H9 (cell line): ENCODE results near the gene DBN1. TPM values are rescaled to one million over a fixed set of nuclear protein-coding genes. Genes with fewer than 3 reads are reported as not detected.

Source experiments
- DNase-seq: peaks from one replicate; pipeline ENCODE4 v3.0.0-alpha.2; 2017
- H2AFZ ChIP-seq: one replicate; pipeline ENCODE4 v1.6.1; 2013; ENCODE audit warnings: mild to moderate bottlenecking, low read length, control low read depth, moderate library complexity
- H2AK5ac ChIP-seq: 2 replicates; pipeline ENCODE4 v1.6.1; 2013; ENCODE audit warnings: low read length, control low read depth, mixed read lengths; ENCODE audit not compliant: insufficient read length
- H2BK120ac ChIP-seq: one replicate; pipeline ENCODE4 v1.6.1; 2013; ENCODE audit warnings: low read depth, mild to moderate bottlenecking, low read length, control low read depth, inconsistent platforms; ENCODE audit not compliant: poor library complexity, severe bottlenecking
- H2BK12ac ChIP-seq: 2 replicates; pipeline ENCODE4 v1.6.1; 2013; ENCODE audit warnings: low read length, control low read depth, mixed read lengths, low read depth; ENCODE audit not compliant: insufficient read length
- H2BK15ac ChIP-seq: 2 replicates; pipeline ENCODE4 v1.6.1; 2013; ENCODE audit warnings: low read depth, low read length, control low read depth
- H2BK20ac ChIP-seq: one replicate; pipeline ENCODE4 v1.6.1; 2013; ENCODE audit warnings: low read depth, mild to moderate bottlenecking, low read length, control low read depth, inconsistent platforms; ENCODE audit not compliant: poor library complexity, severe bottlenecking
- H2BK5ac ChIP-seq: 2 replicates; pipeline ENCODE4 v1.6.1; 2013; ENCODE audit warnings: low read length, control low read depth, mixed read lengths; ENCODE audit not compliant: insufficient read length
- H3K14ac ChIP-seq: 2 replicates; pipeline ENCODE4 v1.6.1; 2013; ENCODE audit warnings: low read length, control low read depth; ENCODE audit not compliant: insufficient read depth
- H3K18ac ChIP-seq: 2 replicates; pipeline ENCODE4 v1.6.1; 2013; ENCODE audit warnings: low read depth, mild to moderate bottlenecking, mixed read lengths, low read length, control low read depth; ENCODE audit not compliant: insufficient read length
- H3K23ac ChIP-seq: 2 replicates; pipeline ENCODE4 v1.6.1; 2013; ENCODE audit warnings: low read length, control low read depth, mixed read lengths, low read depth; ENCODE audit not compliant: insufficient read length
- H3K23me2 ChIP-seq: 2 replicates; pipeline ENCODE4 v1.6.1; 2013; ENCODE audit warnings: low read depth, mild to moderate bottlenecking, mixed read lengths, low read length, control low read depth; ENCODE audit not compliant: insufficient read length, poor library complexity, severe bottlenecking
- H3K27ac ChIP-seq: 2 replicates; pipeline ENCODE4 v1.5.1; 2013; ENCODE audit warnings: low read length, control low read depth, mixed read lengths, low read depth; ENCODE audit not compliant: insufficient read length
- H3K27me3 ChIP-seq: 2 replicates; pipeline ENCODE4 v1.6.1; 2013; ENCODE audit warnings: low read length, control low read depth, inconsistent platforms; ENCODE audit not compliant: insufficient read depth
- H3K4ac ChIP-seq: 2 replicates; pipeline ENCODE4 v1.6.1; 2013; ENCODE audit warnings: low read depth, mild to moderate bottlenecking, control low read depth, inconsistent platforms, low read length, moderate library complexity
- H3K4me1 ChIP-seq: 2 replicates; pipeline ENCODE4 v1.6.1; 2013; ENCODE audit warnings: low read length, control low read depth, inconsistent platforms; ENCODE audit not compliant: insufficient read depth
- H3K4me2 ChIP-seq: 2 replicates; pipeline ENCODE4 v1.6.1; 2013; ENCODE audit warnings: low read length, control low read depth, mixed read lengths; ENCODE audit not compliant: insufficient read length, insufficient read depth
- H3K56ac ChIP-seq: 2 replicates; pipeline ENCODE4 v1.6.1; 2013; ENCODE audit warnings: low read depth, mild to moderate bottlenecking, mixed read lengths, low read length, control low read depth; ENCODE audit not compliant: insufficient read length
- H3K79me1 ChIP-seq: 2 replicates; pipeline ENCODE4 v1.6.1; 2013; ENCODE audit warnings: low read depth, mild to moderate bottlenecking, moderate library complexity, low read length, control low read depth, inconsistent platforms; ENCODE audit not compliant: insufficient read depth, poor library complexity, severe bottlenecking
- H3K79me2 ChIP-seq: 2 replicates; pipeline ENCODE4 v1.6.1; 2013; ENCODE audit warnings: low read length, control low read depth, inconsistent platforms; ENCODE audit not compliant: insufficient read depth
- H3K9ac ChIP-seq: 2 replicates; pipeline ENCODE4 v1.6.1; 2013; ENCODE audit warnings: low read length, control low read depth, mixed read lengths; ENCODE audit not compliant: insufficient read length; ENCODE audit errors: extremely low read depth
- H3K9me3 ChIP-seq: one replicate; pipeline ENCODE4 v1.6.1; 2013; ENCODE audit warnings: low read depth, low read length, inconsistent platforms; ENCODE audit not compliant: control insufficient read depth
- H3T11ph ChIP-seq: one replicate; pipeline ENCODE4 v1.6.1; 2013; ENCODE audit warnings: mild to moderate bottlenecking, low read length, control low read depth, inconsistent platforms
- H4K20me1 ChIP-seq: one replicate; pipeline ENCODE4 v1.6.1; 2013; ENCODE audit not compliant: control insufficient read depth, insufficient read length, insufficient read depth
- H4K5ac ChIP-seq: 2 replicates; pipeline ENCODE4 v1.6.1; 2013; ENCODE audit warnings: low read depth, mild to moderate bottlenecking, mixed read lengths, low read length, control low read depth; ENCODE audit not compliant: insufficient read length
- H4K8ac ChIP-seq: replicated peaks from 2 replicates; pipeline ENCODE4 v1.6.1; 2013; ENCODE audit warnings: low read length, control low read depth, mixed read lengths, low read depth; ENCODE audit not compliant: insufficient read length
- H4K91ac ChIP-seq: 2 replicates; pipeline ENCODE4 v1.6.1; 2013; ENCODE audit warnings: low read depth, mild to moderate bottlenecking, moderate library complexity, mixed read lengths, low read length, control low read depth; ENCODE audit not compliant: insufficient read length
- H3K27ac Mint-ChIP-seq, 3 experiments: 2 replicates in 2 of 3; 3 replicates in 1 of 3; pipeline ENCODE4 v1.8.0; 2020 to 2021; ENCODE audit warnings: mixed read lengths in 3 of 3, mild to moderate bottlenecking in 1 of 3, moderate library complexity in 1 of 3
- H3K27me3 Mint-ChIP-seq: 2 replicates; pipeline ENCODE4 v1.8.0; 2021; ENCODE audit warnings: low read depth, mild to moderate bottlenecking, moderate library complexity, mixed read lengths
- H3K36me3 Mint-ChIP-seq, 3 experiments: 2 replicates in 2 of 3; 3 replicates in 1 of 3; pipeline ENCODE4 v1.8.0; 2020 to 2021; ENCODE audit warnings: low read depth in 3 of 3, mixed read lengths in 3 of 3; ENCODE audit not compliant: insufficient read depth in 1 of 3
- H3K4me1 Mint-ChIP-seq, 2 experiments: 2 replicates each; pipeline ENCODE4 v1.8.0; 2020; ENCODE audit warnings: mixed read lengths in 2 of 2
- H3K4me3 Mint-ChIP-seq, 2 experiments: 2 replicates in 1 of 2; 3 replicates in 1 of 2; pipeline ENCODE4 v1.8.0; 2020 to 2021; ENCODE audit warnings: mild to moderate bottlenecking in 2 of 2, mixed read lengths in 2 of 2, moderate library complexity in 1 of 2
- H3K9me3 Mint-ChIP-seq, 2 experiments: 2 replicates in 1 of 2; 3 replicates in 1 of 2; pipeline ENCODE4 v1.8.0; 2020; ENCODE audit warnings: mild to moderate bottlenecking in 2 of 2, mixed read lengths in 2 of 2, moderate library complexity in 1 of 2
- WGBS: extraction: QIAGEN DNeasy Blood & Tissue Kit; methylation state at CpG from one replicate; pipeline ENCODE4 v1.1.7; 2013; ENCODE audit warnings: missing lambda C conversion rate, low lambda C conversion rate, mixed read lengths; ENCODE audit not compliant: insufficient read length; ENCODE audit errors: extremely low coverage; 5-methylcytosine and 5-hydroxymethylcytosine counted together
- total RNA-seq: library from RNA; stranded (reverse); gene quantifications from 2 replicates; pipeline ENCODE4 v1.2.1, GENCODE V29; 2021
- TF ChIP-seq, protein P1 (sequence below): fragments of 200-600 bp; sonication (generic); conservative IDR thresholded peaks from 3 replicates; pipeline ENCODE4 v1.8.0; 2021; ENCODE audit warnings: antibody characterized with exemption, mild to moderate bottlenecking

DBN1 gene
- total RNA-seq, 1 experiment from 2014 or later, result 340 TPM

DNA sequence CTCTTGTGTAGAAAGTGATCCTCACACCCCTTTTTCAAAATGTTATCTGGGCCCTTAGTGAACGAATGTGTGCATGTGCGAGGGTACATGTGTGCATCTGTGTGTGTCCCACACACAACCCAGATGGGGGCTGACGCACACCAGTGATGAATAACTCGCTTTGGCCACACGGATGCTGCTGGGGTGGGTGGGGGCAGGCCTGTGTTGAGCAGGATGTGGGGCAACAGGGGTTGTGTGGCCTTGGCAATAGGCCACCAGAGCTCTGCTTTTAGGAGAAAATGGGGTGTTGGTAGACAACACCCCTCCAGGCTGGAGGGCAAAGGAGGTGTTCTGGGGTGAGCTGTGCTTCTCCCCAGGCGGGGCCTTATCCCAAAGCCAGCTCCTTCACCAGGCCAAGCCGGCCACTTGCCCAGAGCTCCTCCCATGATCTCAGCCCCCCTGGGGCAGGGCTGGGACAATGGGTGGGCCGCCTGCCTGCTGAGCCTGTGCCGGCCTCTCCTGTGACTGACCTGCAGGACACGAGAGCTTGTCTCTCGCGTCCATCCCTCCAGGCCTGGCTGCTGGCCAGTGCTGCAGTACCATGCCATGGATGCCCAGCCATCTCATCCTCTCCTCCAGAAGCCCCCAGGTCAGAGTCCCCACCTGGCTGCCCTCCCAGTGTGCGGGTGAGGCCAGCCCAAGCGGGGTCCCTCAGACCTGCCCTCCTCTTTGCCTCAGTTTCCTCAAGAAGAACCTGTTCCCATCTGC is 1.7 kb downstream of the DBN1 start:
- H3T11ph ChIP-seq, result no peak overlapping the region
- H2BK5ac ChIP-seq, result no peak overlapping the region
- no peak overlapping the region for H2BK12ac ChIP-seq
- Mint-ChIP-seq H3K9me3 (no peaks in the 10 kb centered on the region), H3K4me1 (peaks cover 43 to 65% of the 10 kb centered on the region in 2 experiments), H3K27ac (peak overlapping the region in 2 of 3 experiments; percentile 75 to 76; a peak in 4 of 7 replicates), H3K4me3 (peak overlapping the region; percentile 83 to 89), H3K36me3 (peaks cover 35 to 53% (median 51%) of the 10 kb centered on the region in 3 experiments), H3K27me3 (no peaks in the 10 kb centered on the region; the same call in 1 of the 2 replicates)
- H2BK120ac ChIP-seq, result no peak overlapping the region
- no peaks in the 10 kb centered on the region for H3K27me3 ChIP-seq
- H3K4me1 ChIP-seq, result peaks cover 24% of the 10 kb centered on the region; the same call in 1 of the 2 replicates
- no peak for DNase-seq
- H4K20me1 ChIP-seq, result no peaks in the 10 kb centered on the region
- H3K23ac ChIP-seq, result no peak overlapping the region
- H3K18ac ChIP-seq, result no peak overlapping the region
- peak overlapping the region; percentile 76 for H3K9ac ChIP-seq
- H3K27ac ChIP-seq, result no peak overlapping the region
- no peaks in the 10 kb centered on the region for H3K9me3 ChIP-seq
- no peak overlapping the region for H3K56ac ChIP-seq
- no peak overlapping the region for H2BK20ac ChIP-seq
- peaks cover 4% of the 10 kb centered on the region for H3K23me2 ChIP-seq
- WGBS, result no CpG with 5 or more reads among the region's 14 CpGs
- H4K8ac ChIP-seq, result no peak overlapping the region
- H2AK5ac ChIP-seq, result no peak overlapping the region
- peaks cover 10% of the 10 kb centered on the region for H3K79me1 ChIP-seq
- H2BK15ac ChIP-seq, result no peak overlapping the region
- peaks cover 26% of the 10 kb centered on the region; the same call in 1 of the 2 replicates for H3K79me2 ChIP-seq
- TF ChIP-seq, protein P1, sequence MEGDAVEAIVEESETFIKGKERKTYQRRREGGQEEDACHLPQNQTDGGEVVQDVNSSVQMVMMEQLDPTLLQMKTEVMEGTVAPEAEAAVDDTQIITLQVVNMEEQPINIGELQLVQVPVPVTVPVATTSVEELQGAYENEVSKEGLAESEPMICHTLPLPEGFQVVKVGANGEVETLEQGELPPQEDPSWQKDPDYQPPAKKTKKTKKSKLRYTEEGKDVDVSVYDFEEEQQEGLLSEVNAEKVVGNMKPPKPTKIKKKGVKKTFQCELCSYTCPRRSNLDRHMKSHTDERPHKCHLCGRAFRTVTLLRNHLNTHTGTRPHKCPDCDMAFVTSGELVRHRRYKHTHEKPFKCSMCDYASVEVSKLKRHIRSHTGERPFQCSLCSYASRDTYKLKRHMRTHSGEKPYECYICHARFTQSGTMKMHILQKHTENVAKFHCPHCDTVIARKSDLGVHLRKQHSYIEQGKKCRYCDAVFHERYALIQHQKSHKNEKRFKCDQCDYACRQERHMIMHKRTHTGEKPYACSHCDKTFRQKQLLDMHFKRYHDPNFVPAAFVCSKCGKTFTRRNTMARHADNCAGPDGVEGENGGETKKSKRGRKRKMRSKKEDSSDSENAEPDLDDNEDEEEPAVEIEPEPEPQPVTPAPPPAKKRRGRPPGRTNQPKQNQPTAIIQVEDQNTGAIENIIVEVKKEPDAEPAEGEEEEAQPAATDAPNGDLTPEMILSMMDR, result no peak
- H3K14ac ChIP-seq, result no peak overlapping the region; the same call in 1 of the 2 replicates
- peak overlapping the region; percentile 55 for H3K4me2 ChIP-seq
- no peak overlapping the region for H2AFZ ChIP-seq
- H4K91ac ChIP-seq, result no peak overlapping the region
- H4K5ac ChIP-seq, result no peak overlapping the region
- no peak overlapping the region for H3K4ac ChIP-seq
